Activated CD4-positive, alpha-beta T cell treated with anti-CD3 and anti-CD28 coated beads for 36 hours (primary cell): ENCODE data around the gene TCF15. TPM values are rescaled to one million over a fixed set of nuclear protein-coding genes. Genes with fewer than 3 reads are reported as not detected.

ENCODE experiments used
- ATAC-seq: fragments of 200-7000 bp; cut with Tn5 transposase; one replicate; pipeline ENCODE4 v1.10.0; 2021; ENCODE audit warnings: mild to moderate bottlenecking, moderate library complexity
- CTCF ChIA-PET: fragments of 350-600 bp; sonication (Branson Sonifier 250); formaldehyde crosslinking; loops from one replicate; lab custom pipeline; 2021; ENCODE audit warnings: antibody characterized with exemption; lab: Charles Lee
- POLR2A ChIA-PET: fragments of 350-600 bp; sonication (Branson Sonifier 250); formaldehyde crosslinking; loops from one replicate; lab custom pipeline; 2021; ENCODE audit warnings: antibody characterized with exemption, inconsistent platforms; lab: Charles Lee
- DNase-seq: peaks from one replicate; pipeline ENCODE4 v3.0.0-alpha.2; 2020
- H3K27ac Mint-ChIP-seq: one replicate; pipeline ENCODE4 v1.8.0; 2021; ENCODE audit warnings: mixed read lengths
- H3K27me3 Mint-ChIP-seq: one replicate; pipeline ENCODE4 v1.8.0; 2021; ENCODE audit warnings: mixed read lengths
- H3K36me3 Mint-ChIP-seq: one replicate; pipeline ENCODE4 v1.8.0; 2021; ENCODE audit warnings: low read depth, mixed read lengths
- H3K4me1 Mint-ChIP-seq: one replicate; pipeline ENCODE4 v1.8.0; 2021; ENCODE audit warnings: mixed read lengths
- H3K4me3 Mint-ChIP-seq: one replicate; pipeline ENCODE4 v1.8.0; 2021; ENCODE audit warnings: mild to moderate bottlenecking, moderate library complexity, mixed read lengths
- H3K9me3 Mint-ChIP-seq: one replicate; pipeline ENCODE4 v1.8.0; 2021; ENCODE audit warnings: low read depth, mixed read lengths
- intact Hi-C, 2 experiments: fragments of 100-400 bp; cut with DNase I in 1 of 2; cut with micrococcal nuclease in 1 of 2; formaldehyde crosslinking; loops; one replicate each; pipeline versions ENCODE4 v1.14.2 to v1.15.1; 2022 to 2024; cut with DNase I, micrococcal nuclease
- total RNA-seq, 2 experiments: library from RNA; stranded (reverse); gene quantifications; one replicate each; pipeline ENCODE4 v1.2.3, GENCODE V29; 2021

Gene TCF15
- total RNA-seq, 2 experiments from 2014 or later: not detected

- Mint-ChIP-seq H3K27me3 (peaks cover 29% of the 10 kb centered on the region), H3K36me3 (no peaks in the 10 kb centered on the region), H3K27ac (no peak overlapping the region), H3K4me1 (peaks cover 6% of the 10 kb centered on the region), H3K9me3 (no peaks in the 10 kb centered on the region), H3K4me3 (no peak overlapping the region)
- DNase-seq (no peak), ATAC-seq (no peak)
- ChIA-PET POLR2A (no interaction called here), CTCF (no interaction called here)
- intact Hi-C loops: no loop called here
Observed at GRCh38 chr20:607476-607875, 2.6 kb downstream of the TCF15 start.

GRCh38 chr20:605237-605636 is 4.9 kb downstream of the TCF15 start:
- Mint-ChIP-seq H3K27me3 (peaks cover 17% of the 10 kb centered on the region), H3K27ac (no peak overlapping the region), H3K4me3 (no peak overlapping the region), H3K36me3 (no peaks in the 10 kb centered on the region), H3K9me3 (no peaks in the 10 kb centered on the region), H3K4me1 (no peaks in the 10 kb centered on the region)
- ChIA-PET CTCF (interaction anchor here (0.7 kb wide), 1 partner anchor 43 kb away, joined by 3 read pairs; no protein-coding TSS in a partner anchor), POLR2A (no interaction called here)
- ATAC-seq (no peak), DNase-seq (no peak)
- intact Hi-C loops: no loop called here

GRCh38 chr20:603116-603640 is 6.9 kb downstream of the TCF15 start:
- DNase-seq: no peak
- Mint-ChIP-seq H3K4me1 (no peaks in the 10 kb centered on the region), H3K27ac (no peak overlapping the region), H3K9me3 (no peaks in the 10 kb centered on the region), H3K27me3 (peaks cover 8% of the 10 kb centered on the region), H3K36me3 (no peaks in the 10 kb centered on the region), H3K4me3 (no peak overlapping the region)
- ChIA-PET POLR2A (no interaction called here), CTCF (interaction anchor here (0.6 to 1.4 kb wide), 3 partner anchors 8 to 64 kb away, joined by 3 to 8 read pairs (median 3); no protein-coding TSS in a partner anchor)
- intact Hi-C loops: no loop called here
- ATAC-seq: no peak

GRCh38 chr20:602111-602970 is 7.8 kb downstream of the TCF15 start:
- POLR2A ChIA-PET: no interaction called here
- CTCF ChIA-PET: interaction anchor here (0.6 to 1.4 kb wide), 3 partner anchors 9 to 162 kb away, joined by 3 to 8 read pairs (median 5); no protein-coding TSS in a partner anchor
- Mint-ChIP-seq H3K4me3 (no peak overlapping the region), H3K4me1 (no peaks in the 10 kb centered on the region), H3K27ac (no peak overlapping the region), H3K36me3 (no peaks in the 10 kb centered on the region), H3K9me3 (no peaks in the 10 kb centered on the region), H3K27me3 (peaks cover 5% of the 10 kb centered on the region)
- ATAC-seq (no peak), DNase-seq (no peak)
- intact Hi-C loops: no loop called here

- Mint-ChIP-seq H3K4me1 (no peaks in the 10 kb centered on the region), H3K27ac (no peak overlapping the region), H3K36me3 (no peaks in the 10 kb centered on the region), H3K27me3 (peaks cover 3% of the 10 kb centered on the region), H3K4me3 (no peak overlapping the region), H3K9me3 (no peaks in the 10 kb centered on the region)
- ChIA-PET POLR2A (no interaction called here), CTCF (interaction anchor here (0.7 kb wide), 1 partner anchor 67 kb away, joined by 3 read pairs; no protein-coding TSS in a partner anchor)
- intact Hi-C loops: no loop called here
- DNase-seq (no peak), ATAC-seq (no peak)
Observed at GRCh38 chr20:600736-601135, 9.4 kb downstream of the TCF15 start.

- CTCF ChIA-PET: no interaction called here
- Mint-ChIP-seq H3K27me3 (peaks cover 3% of the 10 kb centered on the region), H3K27ac (no peak overlapping the region), H3K4me3 (no peak overlapping the region), H3K9me3 (no peaks in the 10 kb centered on the region), H3K4me1 (no peaks in the 10 kb centered on the region), H3K36me3 (no peaks in the 10 kb centered on the region)
- ATAC-seq: no peak
- intact Hi-C loops: no loop called here
- POLR2A ChIA-PET: no interaction called here
- DNase-seq: no peak
Observed at GRCh38 chr20:600141-600540, 10.0 kb downstream of the TCF15 start.

- no peaks in the 10 kb centered on the region for H3K36me3 Mint-ChIP-seq
- no peak overlapping the region for H3K4me3 Mint-ChIP-seq
Observed at GRCh38 chr20:598133-598850, 11.8 kb downstream of the TCF15 start.

GRCh38 chr20:597560-597959 is 12.5 kb downstream of the TCF15 start:
- H3K36me3 Mint-ChIP-seq: no peaks in the 10 kb centered on the region
- no peak overlapping the region for H3K27ac Mint-ChIP-seq
- ATAC-seq: no peak
- no peak for DNase-seq
- H3K9me3 Mint-ChIP-seq: no peaks in the 10 kb centered on the region
- H3K27me3 Mint-ChIP-seq: peaks cover 6% of the 10 kb centered on the region
- CTCF ChIA-PET: interaction anchor here (1.5 kb wide), 1 partner anchor 35 kb away, joined by 5 read pairs; no protein-coding TSS in a partner anchor
- intact Hi-C loops: no loop called here
- no peaks in the 10 kb centered on the region for H3K4me1 Mint-ChIP-seq
- POLR2A ChIA-PET: no interaction called here
- no peak overlapping the region for H3K4me3 Mint-ChIP-seq

More at GRCh38 chr20:598133-598850, 11.8 kb downstream of the TCF15 start:
- Mint-ChIP-seq H3K9me3 (no peaks in the 10 kb centered on the region), H3K27me3 (peaks cover 6% of the 10 kb centered on the region), H3K4me1 (no peaks in the 10 kb centered on the region), H3K27ac (no peak overlapping the region)
- ChIA-PET POLR2A (no interaction called here), CTCF (interaction anchor here (1.5 kb wide), 1 partner anchor 36 kb away, joined by 5 read pairs; no protein-coding TSS in a partner anchor)
- no peak for DNase-seq
- intact Hi-C loops: no loop called here
- no peak for ATAC-seq

GRCh38 chr20:595330-596308 is 14.5 kb downstream of the TCF15 start:
- Mint-ChIP-seq H3K27ac (no peak overlapping the region), H3K36me3 (no peaks in the 10 kb centered on the region), H3K27me3 (peaks cover 10% of the 10 kb centered on the region), H3K4me1 (peaks cover 6% of the 10 kb centered on the region), H3K9me3 (no peaks in the 10 kb centered on the region), H3K4me3 (no peak overlapping the region)
- no peak for ATAC-seq
- no peak for DNase-seq
- ChIA-PET POLR2A (no interaction called here), CTCF (interaction anchor here (1.0 kb wide), 1 partner anchor 49 kb away, joined by 5 read pairs; no protein-coding TSS in a partner anchor)
- intact Hi-C loops: no loop called here

- no peak overlapping the region for H3K27ac Mint-ChIP-seq
- no peak for ATAC-seq
- peaks cover 6% of the 10 kb centered on the region for H3K4me1 Mint-ChIP-seq
Observed at GRCh38 chr20:592506-592905, 17.6 kb downstream of the TCF15 start.

More at GRCh38 chr20:592506-592905, 17.6 kb downstream of the TCF15 start:
- ChIA-PET CTCF (no interaction called here), POLR2A (no interaction called here)
- H3K27me3 Mint-ChIP-seq: peaks cover 13% of the 10 kb centered on the region
- H3K36me3 Mint-ChIP-seq: no peaks in the 10 kb centered on the region
- intact Hi-C loops: no loop called here
- no peaks in the 10 kb centered on the region for H3K9me3 Mint-ChIP-seq
- no peak for DNase-seq
- H3K4me3 Mint-ChIP-seq: no peak overlapping the region
